HG03457 (cell line): ENCODE measurements around the gene TPPP.
"Not testable (repeated sequence)": the region's sequence is repeated elsewhere in the genome, so short reads cannot be mapped to it uniquely, and the experiment has no call there.

ENCODE experiments used
- ATAC-seq: cut with Tn5 transposase; IDR thresholded peaks from one replicate; pipeline ENCODE4 v1.9.1; 2021; ENCODE audit warnings: moderate number of reproducible peaks; ENCODE audit not compliant: unreplicated experiment

Gene TPPP

DNA sequence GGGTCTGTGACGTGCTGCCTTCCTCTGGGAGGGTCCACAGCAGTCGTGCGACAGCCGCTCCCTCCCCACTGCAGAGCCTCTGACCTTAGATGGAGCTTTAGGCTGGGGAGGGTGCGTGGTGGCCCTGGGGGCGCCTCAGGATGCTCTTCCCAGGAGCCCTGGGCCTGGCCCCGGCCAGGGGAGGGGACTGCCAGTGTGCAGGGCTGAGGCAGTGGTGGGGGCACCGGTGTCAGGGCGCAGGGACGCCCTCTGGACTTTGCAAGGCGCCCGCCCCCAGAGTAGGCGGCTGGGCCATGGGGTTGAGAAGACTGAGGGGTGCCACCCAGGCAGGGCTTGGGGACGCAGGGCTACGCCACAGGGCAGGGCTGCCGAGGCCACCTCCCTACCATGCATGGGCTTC lies 14.6 kb downstream of the TPPP start:
- not testable (repeated sequence) for ATAC-seq

DNA sequence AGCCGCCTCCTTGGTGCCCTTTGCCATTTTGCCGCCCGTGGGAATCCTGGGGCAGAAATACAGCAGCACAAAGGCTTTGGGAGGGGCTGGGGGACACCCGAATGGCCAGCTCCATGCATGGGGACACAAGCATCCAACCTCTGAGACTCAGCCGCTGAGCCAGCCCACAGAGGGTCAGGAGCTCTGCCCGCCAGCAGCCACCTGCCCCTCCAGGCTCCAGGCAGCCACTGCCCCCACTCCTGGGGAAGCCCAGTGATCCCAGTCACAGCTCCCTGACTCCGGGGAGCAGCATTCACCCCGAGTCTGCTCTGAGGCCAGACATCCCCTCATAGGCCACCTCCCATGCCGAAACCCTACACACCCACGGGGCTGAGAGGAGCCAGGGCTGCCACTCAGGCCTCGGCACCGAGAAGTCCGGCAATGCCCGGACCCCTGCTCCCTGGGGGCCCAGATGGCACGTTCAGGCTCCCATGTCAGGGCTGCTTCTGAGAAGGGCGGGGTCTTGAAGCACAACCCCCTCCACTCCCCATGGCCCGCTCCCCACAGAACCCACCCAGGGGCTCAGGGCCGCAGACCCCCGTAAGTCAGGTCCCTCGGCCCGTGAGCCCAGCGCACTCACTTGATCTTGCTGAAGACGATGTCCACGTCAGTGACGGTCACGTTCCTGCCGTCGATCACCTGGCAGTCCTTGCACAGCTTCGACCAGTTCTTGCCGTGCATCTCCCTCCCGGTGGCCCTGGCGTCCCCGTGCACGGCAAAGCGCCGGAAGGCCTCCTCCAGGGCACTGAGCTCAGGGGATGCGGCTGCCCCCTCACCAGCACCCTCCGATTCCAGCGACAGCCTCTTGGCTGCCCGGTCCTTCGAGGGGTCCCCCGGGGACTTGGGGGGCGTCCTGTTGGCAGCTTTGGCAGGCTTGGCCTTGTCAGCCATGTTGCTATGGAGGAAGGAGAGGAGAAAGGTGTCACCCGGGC lies 15.7 kb downstream of the TPPP start:
- no peak for ATAC-seq

DNA sequence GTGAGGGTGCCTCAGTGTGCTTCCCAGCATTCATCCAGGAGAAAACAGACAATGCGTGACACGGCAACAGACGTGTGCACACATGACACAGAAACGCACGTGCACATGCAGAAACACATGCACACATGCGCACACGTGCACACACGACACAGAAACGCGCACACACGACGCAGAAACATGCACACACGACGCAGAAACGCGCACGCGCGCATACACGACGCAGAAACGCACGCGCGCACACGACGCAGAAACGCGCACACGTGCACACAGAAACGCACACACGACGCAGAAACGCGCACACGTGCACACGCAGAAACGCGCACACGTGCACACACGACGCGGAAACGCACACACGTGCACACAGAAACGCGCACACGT lies 16.5 kb downstream of the TPPP start:
- ATAC-seq: no peak

DNA sequence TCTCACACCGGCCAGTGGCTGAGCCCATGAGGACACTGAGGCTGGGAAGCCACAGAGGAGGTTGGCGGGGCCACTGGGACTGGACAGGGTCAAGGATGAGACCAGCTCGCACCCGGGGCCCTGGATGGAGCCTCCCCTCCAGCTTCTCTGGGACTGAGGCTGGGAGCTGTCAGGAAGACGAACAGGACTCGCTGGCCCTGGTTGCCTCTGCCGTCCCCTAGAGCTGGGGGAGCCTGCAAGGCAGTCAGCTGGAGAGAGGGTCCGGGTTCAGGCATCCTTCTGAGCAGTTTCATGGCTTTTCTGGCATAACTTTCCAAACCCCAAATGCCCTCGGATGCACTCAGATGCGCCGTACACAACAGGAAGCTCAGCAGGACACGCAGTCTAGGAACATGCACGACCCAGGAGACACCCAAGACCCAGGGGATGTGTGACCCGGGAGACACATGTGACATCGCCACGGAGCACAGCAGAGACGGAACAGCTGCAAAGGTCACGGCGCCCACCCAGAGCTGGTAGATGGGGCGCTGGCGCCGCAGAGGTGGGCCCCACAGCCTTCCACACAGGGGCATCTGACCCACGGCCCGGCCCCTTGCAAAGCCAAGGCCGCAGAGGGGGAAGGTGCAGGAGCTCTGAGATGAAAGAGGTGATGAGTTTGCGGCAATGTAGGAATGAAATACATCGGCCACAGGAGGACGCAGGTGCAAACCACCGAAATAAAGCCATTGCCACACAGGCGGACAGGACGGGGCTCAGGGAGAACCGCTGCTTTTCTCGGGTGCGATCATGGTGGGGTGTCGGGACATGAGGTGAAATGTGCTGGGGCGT lies 17.1 kb downstream of the TPPP start:
- ATAC-seq: no peak

DNA sequence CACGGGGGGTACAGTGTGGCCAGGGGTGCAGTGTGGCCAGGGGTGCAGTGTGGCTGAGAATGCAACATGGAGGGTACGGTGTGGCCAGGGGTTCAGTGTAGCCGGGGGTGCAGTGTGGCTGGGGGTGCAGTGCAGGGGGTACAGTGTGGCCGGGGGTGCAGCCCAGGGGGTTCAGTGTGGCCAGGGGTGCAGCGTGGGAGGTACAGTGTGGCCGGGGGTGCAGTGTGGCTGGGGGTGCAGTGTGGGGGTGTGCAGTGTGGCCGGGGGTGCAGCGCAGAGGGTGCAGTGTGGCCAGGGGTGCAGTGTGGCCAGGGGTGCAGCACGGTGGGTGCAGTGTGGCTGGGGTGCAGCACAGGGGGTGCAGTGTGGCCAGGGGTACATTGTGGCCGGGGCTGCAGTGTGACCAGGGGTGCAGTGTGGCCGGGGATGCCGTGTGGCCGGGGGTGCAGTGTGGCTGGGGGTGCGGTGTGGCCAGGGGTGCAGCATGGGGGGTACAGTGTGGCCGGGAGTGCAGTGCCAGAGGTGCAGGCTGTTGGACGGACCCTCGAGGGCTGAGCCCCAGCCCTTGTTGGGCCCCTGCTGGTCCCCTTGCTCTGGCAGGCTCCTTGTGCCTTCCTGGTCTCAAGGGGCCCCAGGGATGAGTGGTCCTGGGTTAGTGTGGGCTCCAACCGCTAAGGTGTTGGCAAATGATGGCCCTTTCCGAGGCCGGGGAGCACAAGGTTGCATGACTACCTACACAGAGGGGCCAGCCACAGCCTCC lies 17.9 kb downstream of the TPPP start:
- ATAC-seq: no peak

DNA sequence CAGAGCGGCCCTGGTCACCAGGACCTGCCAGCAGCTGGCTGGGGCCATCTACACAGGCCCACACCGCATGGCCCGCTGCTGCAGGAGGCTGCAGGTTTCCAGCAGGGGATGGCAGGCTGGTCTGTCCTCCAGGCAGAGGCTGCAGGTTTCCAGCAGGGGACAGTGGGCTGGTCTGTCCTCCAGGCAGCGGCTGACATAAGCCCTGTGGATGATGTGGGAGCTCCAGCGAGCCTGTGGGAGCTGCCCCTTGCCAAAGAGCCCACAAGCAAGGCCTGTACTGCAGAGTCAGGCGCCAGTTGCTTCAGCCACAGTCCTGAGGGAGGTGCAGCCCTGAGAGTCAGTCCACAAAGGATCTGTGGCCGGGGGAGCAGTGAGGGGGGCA lies 18.5 kb downstream of the TPPP start:
- ATAC-seq: no peak

DNA sequence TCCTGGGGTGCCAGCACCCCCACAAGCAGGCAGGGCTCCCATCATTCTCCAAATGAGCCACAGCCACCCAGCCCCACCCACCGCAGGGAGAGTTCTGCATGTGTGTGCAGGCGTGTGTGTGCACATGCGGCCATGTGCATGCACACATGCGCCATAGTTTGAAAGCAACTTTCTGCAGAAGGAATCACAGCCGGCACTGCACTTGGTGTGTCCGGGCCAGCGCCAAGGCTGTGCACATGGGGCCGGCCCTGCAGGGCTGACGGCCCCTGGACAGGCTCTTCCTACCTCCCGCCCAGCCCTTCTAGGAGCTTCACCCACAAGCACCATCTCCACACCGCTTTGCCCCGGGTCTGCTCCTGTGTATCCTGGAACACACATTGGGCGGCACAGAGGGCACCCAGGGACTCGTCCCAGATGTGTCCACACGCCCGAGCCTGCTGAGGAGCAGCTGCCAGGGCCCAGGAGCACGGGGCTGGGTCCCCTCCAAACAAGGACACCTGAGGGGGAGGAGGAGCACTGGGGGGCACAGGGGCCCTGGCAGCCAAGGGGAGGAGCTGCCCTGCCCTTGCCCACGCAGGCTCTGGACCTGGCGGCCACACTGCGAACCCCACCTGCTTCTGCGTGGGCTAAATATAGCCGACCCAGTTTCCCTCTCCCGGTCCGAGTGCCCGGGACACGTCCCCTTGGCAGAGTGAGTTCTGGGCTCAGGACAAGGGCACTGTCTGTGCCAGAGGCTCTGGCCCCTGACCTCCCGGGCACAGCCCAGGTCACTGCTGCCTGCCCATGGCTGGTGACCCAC lies 19.1 kb downstream of the TPPP start:
- no peak for ATAC-seq

DNA sequence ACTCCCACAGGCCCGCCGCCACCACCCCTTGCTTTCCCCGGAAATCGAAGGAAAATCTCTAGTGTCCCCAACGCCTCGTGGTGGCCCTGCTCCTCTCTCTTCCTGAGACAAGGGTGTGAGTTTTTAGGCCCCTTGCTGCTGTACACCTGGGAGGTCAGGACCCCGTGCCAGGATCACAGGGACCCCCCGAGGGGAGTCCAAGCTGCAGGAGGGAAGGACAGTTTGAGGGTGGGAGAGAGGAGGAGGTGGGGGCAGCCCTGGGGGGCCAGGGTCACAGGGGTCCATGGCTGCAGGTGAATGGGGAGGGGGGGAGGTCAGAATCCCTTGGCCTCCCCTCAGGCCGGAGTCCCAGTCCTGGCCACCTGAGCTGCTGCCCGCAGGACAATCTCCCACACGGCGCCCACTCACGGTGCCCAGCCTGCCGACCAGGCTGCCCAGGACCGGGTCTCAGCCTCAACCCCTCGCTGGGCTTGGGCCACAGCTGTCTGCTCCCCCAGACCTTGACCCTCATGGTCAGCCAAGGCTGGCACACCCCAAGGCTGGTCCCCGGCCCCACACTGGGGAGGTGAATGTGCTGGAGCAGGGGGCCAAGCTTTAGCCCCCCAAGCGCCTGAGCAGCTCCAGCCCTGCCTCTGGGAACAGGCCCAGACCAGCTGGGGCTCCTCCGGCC lies 19.9 kb downstream of the TPPP start:
- no peak for ATAC-seq

DNA sequence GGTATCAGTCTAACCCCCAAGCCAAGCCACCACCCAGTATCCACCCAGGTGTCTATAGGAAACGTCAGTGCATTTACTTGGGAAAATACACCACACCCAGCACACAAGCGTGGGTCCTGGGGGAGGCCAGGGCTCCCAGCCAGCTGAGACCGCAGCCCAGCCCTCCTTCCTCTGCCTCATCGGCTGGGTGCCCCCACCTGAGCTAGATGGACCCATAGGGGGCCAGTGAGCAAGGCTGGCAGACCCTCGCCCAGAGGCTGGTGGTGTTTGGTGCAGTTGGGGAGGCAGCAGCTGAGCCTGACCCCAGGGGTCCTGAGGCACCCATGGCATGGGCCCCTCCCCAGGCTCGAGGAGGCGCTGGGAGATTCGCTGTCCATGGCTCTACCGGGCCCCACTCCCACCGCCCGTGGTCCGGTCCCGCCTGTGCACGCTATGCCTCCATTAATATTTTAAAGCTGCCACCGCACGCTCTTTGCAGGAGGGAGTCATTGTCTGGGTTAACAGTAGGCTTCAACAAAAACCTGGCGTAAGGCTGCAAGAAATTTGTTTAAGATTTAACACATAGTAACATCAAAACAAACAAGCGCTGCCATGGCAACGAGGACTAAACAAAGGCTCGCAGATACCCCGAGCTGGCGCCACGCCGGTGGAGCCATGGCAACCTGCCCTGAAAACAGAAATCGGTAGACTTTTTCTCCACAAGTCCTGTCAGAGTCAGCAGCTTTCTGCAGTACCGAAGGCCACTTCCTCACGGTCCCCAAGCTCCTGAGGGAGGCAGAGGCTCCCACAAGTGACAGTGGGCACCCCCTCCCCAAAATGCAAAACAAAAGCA lies 20.6 kb downstream of the TPPP start:
- no peak for ATAC-seq

DNA sequence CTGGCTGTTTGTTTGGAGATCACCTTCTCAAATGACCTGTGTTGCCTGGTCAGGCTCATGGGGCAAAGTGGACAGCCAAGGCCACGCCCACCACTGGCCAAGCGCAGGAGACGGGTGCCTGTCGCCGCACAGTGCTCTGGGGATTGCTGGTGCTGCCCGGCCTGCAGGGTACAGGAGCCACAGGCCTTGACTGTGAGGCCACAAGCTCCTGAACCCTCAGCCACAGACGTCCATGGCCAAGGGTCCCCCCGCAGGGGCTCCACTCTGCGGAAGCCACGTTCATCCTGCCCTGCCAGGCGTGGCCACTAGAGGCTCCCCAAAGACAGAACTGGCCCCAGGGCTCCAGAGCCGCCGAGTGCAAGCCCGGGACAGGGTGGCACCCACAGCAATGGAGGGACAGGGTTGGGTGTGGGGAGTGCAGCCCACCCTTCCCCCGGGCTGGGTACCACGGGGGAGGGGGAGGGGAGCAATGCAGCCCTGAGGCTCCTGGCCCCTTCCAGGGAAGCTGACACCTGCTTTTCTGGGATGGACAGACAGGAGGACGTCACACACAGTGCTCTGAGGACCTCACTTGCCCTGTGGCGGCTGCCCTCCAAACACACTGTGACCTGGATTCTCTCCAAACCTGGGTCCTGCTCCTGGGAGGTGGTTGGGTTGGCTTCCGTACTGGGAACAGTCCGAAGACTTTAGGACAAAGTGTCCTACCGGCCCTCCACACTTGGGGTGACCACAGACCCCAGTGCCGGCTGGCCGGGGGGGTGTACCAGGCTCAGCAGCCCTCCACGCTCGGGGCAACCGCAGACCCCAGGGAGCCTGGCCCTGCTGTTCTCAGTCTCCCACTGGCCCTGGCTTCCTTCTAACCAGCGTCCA lies 21.5 kb downstream of the TPPP start:
- ATAC-seq: no peak

DNA sequence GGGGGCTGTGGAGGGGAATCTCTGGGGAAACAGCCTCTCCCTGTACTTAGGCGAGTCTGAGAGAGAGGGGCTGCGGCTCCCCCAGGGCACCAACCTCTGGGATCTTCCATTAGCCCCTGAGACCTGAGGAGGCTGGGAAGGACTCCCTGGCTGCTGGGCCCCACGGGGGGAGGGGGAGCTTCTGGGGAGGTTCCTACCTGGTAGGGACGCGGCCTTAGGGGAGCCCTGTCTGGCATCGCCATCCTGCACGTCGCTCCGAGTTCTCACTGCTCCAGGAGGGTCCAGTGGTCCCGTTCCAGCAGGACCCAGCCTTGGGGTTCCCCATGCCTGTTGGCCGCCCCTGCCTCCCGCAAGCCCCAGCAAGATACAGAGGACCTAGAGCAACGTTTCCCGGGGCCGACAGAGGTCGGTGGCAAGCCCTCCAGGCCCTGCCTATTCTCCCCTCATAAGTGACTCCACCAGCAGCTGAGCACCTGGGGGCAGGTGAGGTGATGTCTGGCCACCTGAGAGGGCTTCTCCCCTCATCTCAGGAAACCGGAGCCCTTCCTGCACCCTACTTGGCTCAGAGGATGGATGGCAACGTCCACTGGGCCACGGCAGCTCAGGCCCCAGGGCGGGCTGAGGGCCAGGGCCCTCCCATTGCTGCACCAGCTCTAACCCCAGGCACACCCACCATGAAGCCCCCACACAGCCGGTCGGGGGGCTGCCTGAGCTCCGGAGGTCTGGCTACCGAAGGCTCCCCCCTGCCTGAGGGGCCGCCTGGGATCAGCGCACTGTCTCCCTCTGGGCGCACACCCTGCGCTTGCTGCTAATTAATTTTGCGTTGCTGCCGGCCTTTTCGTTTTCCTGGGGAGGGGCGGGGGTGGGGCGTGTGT lies 22.5 kb downstream of the TPPP start:
- no peak for ATAC-seq

DNA sequence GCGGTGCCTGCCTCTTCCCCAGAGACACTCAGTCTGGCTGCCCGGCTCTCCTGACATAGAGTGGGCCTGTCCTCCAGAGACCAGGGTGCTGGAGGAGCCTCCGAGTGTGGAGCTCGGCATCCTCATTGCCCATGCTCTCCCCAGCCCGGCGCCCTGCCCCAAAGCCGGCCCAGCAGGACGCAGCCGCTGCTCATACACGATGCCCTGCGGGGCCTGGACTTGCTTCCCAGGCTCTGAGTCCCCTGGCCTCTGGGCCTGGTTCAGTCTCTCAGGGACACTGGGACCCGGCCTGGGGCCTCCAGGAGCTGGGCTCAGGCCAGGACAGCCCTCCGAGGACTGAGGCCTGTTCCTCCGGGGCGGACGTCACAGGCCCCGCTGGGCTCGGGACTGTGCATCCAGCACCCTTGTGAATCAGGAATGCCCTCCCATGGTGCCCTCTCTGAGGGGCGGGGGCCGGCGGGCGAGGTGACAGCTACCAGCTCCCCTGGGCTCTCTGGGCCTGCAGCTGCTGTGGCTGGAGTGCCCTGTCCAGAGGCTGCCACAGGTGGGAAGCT lies 23.2 kb downstream of the TPPP start:
- ATAC-seq: no peak

DNA sequence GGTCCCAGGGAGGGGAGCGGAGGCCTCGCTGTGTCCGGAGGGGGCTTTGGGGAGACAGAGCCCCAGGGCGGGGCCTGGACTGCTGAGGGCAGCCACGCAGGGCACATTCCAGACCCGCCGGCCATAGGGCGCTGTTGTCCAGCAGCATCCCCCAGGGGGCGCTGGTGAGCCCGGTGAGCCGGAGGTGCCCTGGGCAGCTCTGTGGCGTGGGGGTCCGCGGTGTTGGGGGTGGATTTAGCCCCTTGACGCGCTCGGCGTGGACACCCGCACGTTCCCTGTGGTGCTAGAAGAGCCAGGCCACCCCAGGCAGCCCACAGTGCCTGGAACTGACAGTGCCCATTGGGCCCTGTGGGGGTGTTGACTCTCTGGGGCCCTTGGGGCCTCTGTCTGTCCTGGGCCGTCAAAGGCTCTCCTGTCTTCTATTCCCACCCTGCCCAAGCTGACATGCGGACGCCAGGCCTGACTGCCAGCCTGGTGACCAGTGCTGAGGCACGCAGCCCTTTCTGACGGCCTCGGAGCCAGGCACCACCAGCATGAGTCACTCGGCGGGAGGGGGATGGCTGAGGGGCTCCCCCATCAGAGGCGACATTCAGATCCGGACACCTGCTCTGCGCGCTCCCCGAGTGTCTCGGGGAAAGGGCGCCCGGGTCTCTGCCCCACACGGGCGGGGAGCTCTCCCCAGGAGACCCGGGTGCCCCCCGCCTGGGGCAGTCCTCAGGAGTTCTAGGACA lies 23.9 kb downstream of the TPPP start:
- ATAC-seq: no peak

DNA sequence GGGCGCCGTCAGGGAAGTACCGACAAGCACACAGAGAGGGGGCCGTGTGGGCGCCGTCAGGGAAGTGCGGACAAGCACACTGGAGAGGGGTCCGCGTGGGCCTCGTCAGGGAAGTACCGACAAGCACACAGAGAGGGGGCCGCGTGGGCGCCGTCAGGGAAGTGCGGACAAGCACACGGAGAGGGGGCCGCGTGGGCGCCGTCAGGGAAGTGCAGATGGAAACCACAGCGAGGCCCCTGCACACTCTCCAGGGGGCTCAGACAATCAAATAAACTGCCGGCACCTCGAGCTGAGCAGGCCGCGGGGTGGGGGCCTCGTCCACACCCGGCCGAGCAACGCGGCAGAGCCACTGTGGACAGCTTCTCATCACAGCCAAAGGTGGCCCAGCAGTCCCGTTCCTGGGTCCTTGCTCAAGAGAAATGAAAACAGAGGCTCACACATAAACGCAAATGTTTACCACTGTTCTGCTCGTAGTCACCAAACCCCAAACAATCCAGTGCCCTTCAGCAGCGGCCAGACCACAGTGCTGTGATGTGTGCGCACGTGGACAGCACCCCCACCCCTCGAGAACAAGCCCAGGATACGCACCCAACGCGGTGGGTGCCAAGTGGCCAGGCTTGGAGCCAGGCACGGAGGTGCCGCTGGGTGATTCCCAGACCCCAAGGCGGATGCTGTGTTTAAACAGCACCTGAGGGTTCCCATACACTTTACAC lies 24.7 kb downstream of the TPPP start:
- ATAC-seq: no peak

DNA sequence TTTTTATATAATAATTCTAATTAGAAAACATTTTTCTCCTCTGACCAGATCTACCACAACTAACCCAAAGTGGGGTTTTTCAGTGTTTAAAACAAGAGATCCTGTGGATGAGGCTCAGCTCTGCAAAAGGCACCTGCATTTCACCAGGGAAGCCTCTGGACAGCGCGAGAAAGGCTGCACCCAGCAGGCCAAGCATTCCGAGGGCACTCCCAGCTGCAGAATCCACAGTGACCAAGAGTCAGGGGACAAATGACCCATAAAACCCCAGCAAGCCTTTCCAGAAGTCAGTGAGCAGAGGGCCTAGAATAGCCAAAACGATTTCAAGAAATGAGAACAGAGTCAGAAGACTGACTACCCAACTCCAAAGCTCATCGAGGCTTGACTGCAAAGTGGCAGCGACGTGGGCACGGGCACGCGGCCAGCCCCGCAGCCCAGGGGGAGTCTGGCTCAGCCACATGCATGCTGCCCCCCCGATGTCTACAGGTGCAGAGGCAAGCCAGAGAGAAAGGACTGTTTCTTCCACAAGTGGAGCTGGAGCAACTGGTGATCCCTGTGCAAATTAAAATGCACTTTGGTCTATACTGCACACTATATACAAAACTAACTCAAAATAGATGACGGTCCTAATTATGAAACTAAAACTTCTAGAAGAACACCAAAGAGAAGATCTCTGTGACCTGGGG lies 26.2 kb downstream of the TPPP start:
- ATAC-seq: no peak
